CD4-positive, alpha-beta T cell treated with Interleukin-2 at 100 ng/mL for 4 hours (primary cell): ENCODE results near the gene CTXN1.
"Not testable (repeated sequence)": the region's sequence is repeated elsewhere in the genome, so short reads cannot be mapped to it uniquely, and the experiment has no call there.

Source experiments
- DNase-seq: peaks from one replicate; pipeline ENCODE4 v3.0.0-alpha.2; 2020; ENCODE audit warnings: low spot score

The CTXN1 gene

DNA sequence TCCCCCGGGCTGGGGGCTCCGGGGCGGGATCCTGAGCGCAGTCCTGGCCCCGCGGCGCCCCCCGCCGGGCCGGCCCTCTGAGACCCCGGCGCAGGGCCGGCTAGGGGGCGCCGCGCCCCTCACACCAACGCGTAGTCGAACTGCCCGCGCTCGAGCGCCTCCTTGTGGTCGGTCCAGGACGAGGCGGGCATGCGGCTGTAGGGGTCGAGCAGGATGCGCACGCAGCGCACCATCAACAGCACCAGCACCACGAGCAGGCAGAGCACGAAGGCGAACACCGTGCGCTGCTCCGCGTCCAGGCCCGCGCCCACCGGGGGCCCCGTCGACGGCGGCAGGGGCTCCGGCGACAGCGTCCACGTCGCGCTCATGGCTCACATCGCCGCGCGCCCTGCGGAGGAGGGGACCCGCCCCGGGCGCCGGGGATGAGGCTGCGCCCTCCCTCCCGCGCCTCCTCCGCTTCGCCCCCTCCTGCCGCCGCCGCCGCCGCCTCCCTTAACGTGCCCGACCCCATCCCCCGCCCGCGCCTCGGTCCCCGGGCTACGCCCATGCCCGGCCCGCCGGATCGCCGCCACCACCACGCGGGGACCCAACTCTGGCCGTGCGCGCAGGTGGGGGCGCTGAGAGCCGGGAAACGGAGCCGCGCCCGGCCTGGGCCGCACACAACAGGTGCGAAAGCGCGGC lies 624 bp downstream of the CTXN1 start:
- DNase-seq = peak; percentile 70

DNA sequence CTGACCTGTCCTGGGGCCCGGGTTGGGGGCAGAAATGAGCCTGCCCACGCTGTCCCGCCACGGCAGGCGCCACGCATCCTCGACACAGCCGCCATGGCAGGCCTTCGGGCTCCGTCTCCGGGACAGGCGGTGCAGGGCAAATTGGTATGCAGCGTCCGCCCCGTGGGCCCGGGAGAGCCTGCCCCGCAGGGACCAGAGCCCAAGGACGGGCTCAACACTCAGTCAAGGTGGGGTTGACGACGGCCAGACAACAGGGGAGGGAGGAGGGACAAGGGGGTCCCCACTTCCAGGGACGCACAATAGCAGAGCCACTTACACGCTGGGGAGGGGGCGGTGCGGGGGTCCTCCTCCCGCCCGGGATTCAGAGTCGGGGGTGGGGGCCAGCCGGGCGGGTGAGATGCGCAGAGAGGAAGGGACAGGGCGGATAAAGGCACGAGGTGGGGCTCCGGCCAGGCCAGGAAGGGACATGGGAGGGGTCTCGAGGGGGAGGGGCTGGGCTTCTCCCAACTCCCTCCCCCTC lies 1.2 kb downstream of the CTXN1 start:
- DNase-seq = no peak

DNA sequence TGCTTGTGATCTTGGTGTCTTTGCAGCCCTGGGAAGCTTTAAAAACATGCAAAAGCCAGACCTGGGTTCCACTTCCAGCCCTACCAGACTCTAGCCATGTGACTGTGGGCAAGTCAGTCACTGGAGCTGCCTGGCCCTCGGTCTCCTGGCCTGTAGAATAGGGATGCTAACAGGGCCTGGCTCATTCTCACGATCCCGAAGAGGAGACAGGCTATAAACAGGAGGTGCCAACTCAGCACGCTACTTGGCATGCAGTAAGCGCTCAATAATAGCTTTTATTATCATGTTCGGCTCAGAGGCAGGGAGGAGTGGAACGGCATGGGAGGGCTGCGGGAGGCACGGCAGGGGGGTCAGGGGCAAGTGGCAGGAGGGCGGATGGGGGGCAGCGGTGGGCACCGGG lies 1.7 kb downstream of the CTXN1 start:
- no peak for DNase-seq

GRCh38 chr19:7923295-7924191 lies 2.4 kb downstream of the CTXN1 start:
- DNase-seq = no peak

- DNase-seq = no peak
These were observed 3.1 kb downstream of the CTXN1 start for GRCh38 chr19:7922836-7923195.

GRCh38 chr19:7921967-7922835 lies 3.7 kb downstream of the CTXN1 start:
- DNase-seq = no peak

- no peak for DNase-seq
These were observed 4.5 kb downstream of the CTXN1 start for GRCh38 chr19:7921302-7921966.

DNA sequence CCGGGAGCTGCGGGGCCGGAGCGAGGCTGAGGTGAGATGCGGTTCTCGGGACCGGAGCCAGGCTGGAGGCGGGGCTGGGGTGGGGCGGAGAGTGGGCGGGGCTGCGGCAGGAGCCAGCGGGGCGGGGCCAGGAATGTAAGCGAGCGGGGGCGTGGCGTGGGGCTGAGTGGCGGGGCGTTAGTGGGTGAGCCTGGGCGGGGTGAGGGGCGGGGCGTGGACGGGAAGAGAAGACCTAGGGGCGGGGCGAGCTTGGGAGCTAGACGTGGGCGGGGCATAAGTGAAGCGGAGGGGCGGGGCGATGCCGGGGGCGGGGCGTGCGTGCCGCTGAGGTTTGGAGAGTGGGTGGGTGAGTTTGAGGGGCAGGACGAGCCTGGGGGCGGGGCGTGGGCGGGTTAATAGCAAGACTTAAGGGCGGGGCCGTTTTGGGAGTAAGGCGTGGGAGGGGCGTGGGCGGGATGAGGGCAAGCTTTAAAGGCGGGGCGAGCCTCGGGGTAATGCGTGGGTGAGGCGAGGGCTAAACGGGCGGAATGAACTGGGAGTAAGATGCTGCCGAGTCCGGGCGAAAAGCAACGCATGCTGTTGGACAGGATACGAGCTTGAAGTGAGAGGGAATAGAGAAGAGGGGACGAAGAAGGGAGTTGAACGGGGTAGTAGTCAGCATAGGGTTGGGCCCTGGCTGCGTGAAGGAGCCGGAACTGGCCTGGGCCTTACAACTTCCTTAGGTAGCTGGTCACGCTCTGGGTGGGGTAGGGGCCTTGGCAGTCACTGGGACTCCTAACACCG lies 5.2 kb downstream of the CTXN1 start:
- peak; percentile 99 for DNase-seq

DNA sequence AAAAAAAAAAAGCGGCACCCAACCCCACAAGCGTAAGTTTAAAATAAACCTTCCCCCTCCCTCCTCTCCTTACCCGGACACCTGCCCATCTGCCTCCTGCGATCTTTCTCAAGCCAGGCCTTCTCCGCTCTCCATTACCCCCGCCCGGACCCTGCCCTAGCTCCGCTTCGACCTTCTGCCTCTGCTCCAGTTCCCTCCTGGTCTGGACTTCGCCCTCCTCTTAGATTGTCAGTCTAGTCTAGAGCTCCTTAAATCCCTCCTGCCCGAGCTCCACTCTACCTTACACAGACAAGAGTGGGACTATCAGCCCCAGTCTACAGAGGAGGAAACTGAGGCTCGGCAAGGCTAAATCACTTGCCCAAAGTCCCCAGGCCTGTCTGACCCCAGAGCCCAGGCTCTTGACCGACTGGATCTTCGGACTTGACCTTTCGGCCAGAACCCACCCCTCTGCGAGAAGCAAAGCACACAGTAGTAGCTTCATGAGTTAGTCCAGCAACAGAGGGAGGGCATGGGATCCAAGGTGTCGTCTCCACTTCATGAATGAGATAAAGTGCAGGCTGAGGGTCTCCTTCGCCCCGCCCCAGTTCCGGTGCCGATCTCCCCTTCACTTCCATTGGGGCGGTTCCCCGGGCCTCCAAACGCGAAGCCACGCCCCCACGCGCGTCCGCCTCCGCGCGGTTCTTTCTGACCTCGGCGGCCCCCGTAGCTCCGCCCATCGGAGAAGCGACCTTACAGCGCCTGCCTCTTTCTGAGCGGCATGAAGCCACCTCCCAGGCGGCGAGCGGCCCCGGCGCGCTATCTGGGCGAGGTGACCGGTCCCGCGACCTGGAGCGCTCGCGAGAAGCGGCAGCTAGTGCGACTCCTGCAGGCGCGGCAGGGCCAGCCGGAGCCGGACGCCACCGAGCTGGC lies 6.1 kb downstream of the CTXN1 start, which contains the start of gene SNAPC2:
SNAPC2 (plus strand) TSS at position 729 of the 909 bp plus-strand sequence; CDS start at position 758, 29 bp downstream.
- DNase-seq = peak; percentile 97

DNA sequence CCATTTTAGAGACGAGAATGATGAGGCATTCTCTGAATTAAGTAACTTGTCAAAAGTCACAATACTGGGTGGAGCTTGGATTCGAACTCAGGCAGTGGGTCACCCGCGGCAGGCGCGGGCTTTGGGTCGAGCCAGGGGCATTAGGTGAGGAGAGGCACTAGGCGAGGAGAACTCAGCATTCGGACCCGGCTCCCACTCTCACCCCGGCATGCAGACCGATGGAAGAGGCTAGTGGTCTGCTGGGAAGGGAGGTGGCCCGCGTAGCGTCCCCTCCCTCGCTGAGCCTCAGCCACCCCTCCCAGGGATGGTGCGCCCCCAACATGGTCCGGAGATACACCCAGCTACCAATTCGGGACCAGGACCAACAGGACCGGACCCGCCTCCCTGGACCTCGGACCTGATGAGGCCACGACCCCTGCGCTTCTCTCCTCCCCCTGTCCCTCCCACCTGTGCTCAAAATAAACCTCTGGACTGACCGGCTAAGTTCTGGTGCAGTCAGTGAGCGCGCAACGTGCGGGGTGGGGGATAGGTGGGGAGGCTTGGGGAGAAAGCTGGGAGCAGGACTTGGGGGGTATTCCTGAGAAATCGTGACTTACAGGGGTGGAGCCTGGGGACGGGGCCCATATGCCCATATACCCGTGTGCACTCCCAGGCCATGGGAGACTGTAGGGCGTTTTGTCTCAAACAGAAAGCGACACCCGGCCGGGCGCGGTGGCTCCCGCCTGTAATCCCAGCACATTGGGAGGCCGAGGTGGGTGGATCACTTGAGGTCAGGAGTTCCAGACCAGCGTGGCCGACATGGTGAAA lies 7.1 kb downstream of the CTXN1 start:
- DNase-seq = no peak

DNA sequence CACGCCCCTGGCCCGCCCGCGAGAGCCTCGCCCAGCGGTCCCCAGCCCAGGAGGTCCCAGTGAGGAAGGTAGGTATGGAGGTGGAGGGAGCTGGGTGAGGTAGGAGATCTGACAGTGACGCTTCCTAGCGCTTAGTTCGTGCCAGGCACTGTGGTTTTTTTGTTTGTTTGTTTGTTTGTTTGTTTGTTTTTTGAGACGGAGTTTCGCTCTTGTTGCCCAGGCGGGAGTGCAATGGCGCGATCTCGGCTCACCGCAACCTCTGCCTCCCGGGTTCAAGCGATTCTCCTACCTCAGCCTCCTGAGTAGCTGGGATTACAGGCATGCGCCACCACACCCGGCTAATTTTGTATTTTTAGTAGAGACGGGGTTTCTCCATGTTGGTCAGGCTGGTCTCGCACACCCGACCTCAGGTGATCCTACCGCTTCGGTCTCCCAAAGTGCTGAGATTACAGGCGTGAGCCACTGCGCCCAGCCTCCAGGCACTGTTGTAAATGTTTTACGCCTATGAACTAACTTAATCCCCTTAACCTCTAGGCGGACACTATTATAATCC lies 7.8 kb downstream of the CTXN1 start:
- not testable (repeated sequence) for DNase-seq

- DNase-seq = peak; percentile 54
These were observed 8.5 kb downstream of the CTXN1 start for GRCh38 chr19:7917267-7918061.

GRCh38 chr19:7916955-7917266 lies 9.0 kb downstream of the CTXN1 start:
- DNase-seq = no peak

- peak; percentile 33 for DNase-seq
These were observed 9.6 kb downstream of the CTXN1 start for GRCh38 chr19:7916103-7916954.

DNA sequence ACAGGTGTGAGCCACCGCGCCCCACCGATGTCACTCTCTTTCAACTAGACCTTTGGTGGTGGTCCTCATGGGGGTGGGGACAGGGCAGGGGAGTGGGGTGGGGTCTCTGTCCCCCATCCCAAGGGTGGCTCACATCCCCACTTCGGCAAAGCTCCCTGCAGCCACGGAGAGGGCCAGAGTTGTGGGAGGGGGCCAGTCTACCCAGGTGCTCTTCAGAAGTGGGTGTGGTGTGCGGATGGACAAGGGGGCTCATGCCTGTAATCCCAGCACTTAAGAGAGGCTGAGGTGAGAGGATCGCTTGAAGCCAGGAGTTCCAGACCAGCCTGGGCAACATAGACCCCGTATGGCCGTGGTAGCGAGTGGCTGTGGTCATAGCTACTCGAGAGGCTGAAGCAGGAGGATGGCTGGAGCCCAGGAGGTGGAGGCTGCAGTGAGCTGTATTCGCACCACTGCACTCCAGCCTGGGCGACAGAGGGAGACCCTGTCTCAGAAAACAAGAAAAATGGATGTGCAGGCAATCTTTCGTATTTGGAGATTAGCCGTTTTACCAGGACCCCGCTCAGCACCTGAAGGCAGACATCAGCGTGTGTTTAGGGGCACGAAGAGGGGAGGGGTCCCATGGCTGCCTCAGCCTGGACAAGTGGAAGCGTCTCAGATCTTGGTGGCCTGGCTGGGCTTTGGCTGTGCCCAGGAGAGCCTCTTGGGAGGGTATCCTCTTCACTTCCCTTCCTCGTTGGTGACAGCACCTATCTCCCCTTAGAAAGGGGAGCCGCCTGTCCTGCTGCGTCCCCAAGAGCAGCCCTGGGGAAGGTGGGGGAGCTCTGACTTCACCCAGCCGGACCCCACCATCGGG lies 10.5 kb downstream of the CTXN1 start:
- no peak for DNase-seq

GRCh38 chr19:7914598-7915045 lies 11.3 kb downstream of the CTXN1 start, which contains the start of gene TGFBR3L:
TSS of gene TGFBR3L (plus strand) at chr19:7914830.
- no peak for DNase-seq
